Liver (tissue), 9 donors: Measurements from ENCODE around the gene IL18RAP. TPM values are rescaled to one million over a fixed set of nuclear protein-coding genes. Genes with fewer than 3 reads are reported as not detected.

Source experiments
- DNase-seq: peaks from one replicate; pipeline ENCODE4 v3.0.0-alpha.2; 2017; ENCODE audit warnings: low spot score
- H3K27ac ChIP-seq, 2 donors: one replicate each; pipeline ENCODE4 v1.7.0; 2013; ENCODE audit warnings: inconsistent platforms in 2 of 2, low read length in 2 of 2, control low read depth in 1 of 2, low read depth in 1 of 2, mild to moderate bottlenecking in 1 of 2
- H3K27me3 ChIP-seq, 4 donors: one replicate each; pipeline versions ENCODE4 v1.6.1 to v1.7.0; 2013; ENCODE audit warnings: low read length in 3 of 4, inconsistent platforms in 1 of 4, mild to moderate bottlenecking in 1 of 4, moderate library complexity in 1 of 4; ENCODE audit not compliant: control insufficient read depth in 4 of 4, insufficient read depth in 4 of 4
- H3K36me3 ChIP-seq, 4 donors: one replicate each; pipeline versions ENCODE4 v1.6.1 to v1.7.0; 2013; ENCODE audit warnings: low read length in 3 of 4, mild to moderate bottlenecking in 3 of 4, low read depth in 1 of 4, moderate library complexity in 1 of 4; ENCODE audit not compliant: control insufficient read depth in 4 of 4, insufficient read depth in 3 of 4
- H3K4me1 ChIP-seq, 4 donors: one replicate each; pipeline versions ENCODE4 v1.6.1 to v1.7.0; 2013; ENCODE audit warnings: low read length in 3 of 4, mild to moderate bottlenecking in 3 of 4, moderate library complexity in 1 of 4; ENCODE audit not compliant: control insufficient read depth in 4 of 4, insufficient read depth in 4 of 4
- H3K4me3 ChIP-seq, 3 donors: one replicate each; pipeline versions ENCODE4 v1.6.1 to v1.7.0; 2013; ENCODE audit warnings: low read length in 3 of 3, control low read depth in 1 of 3, low read depth in 1 of 3, mild to moderate bottlenecking in 1 of 3
- H3K9ac ChIP-seq, 2 donors: one replicate each; pipeline ENCODE4 v1.7.0; 2013; ENCODE audit warnings: low read length in 2 of 2, mild to moderate bottlenecking in 2 of 2, moderate library complexity in 2 of 2, control low read depth in 1 of 2, low read depth in 1 of 2
- H3K9me3 ChIP-seq, 4 donors: one replicate each; pipeline versions ENCODE4 v1.6.1 to v1.7.0; 2013; ENCODE audit warnings: low read length in 3 of 4; ENCODE audit not compliant: control insufficient read depth in 4 of 4
- EGR1 ChIP-seq, 2 donors: IDR thresholded peaks; 2 replicates each; pipeline ENCODE4 v1.6.1; 2016 to 2018; ENCODE audit warnings: antibody characterized with exemption in 2 of 2, low read depth in 2 of 2
- FOXA1 ChIP-seq: IDR thresholded peaks from 2 replicates; pipeline ENCODE4 v1.6.1; 2016; ENCODE audit warnings: antibody characterized with exemption
- FOXA2 ChIP-seq: IDR thresholded peaks from 2 replicates; pipeline ENCODE4 v1.6.1; 2016; ENCODE audit warnings: antibody characterized with exemption
- GABPA ChIP-seq, 2 donors: IDR thresholded peaks in 1 of 2; conservative IDR thresholded peaks in 1 of 2; 2 replicates each; pipeline ENCODE4 v1.6.1; 2016; ENCODE audit warnings: antibody characterized with exemption in 2 of 2, mild to moderate bottlenecking in 1 of 2, moderate library complexity in 1 of 2
- HNF4A ChIP-seq, 2 donors: conservative IDR thresholded peaks; 2 replicates each; pipeline ENCODE4 v1.6.1; 2016; ENCODE audit warnings: antibody characterized with exemption in 2 of 2, mild to moderate bottlenecking in 2 of 2
- HNF4G ChIP-seq: IDR thresholded peaks from 2 replicates; pipeline ENCODE4 v1.6.1; 2016; ENCODE audit warnings: antibody characterized with exemption
- JUND ChIP-seq, 2 donors: IDR thresholded peaks; 2 replicates each; pipeline ENCODE4 v1.6.1; 2016; ENCODE audit warnings: antibody characterized with exemption in 2 of 2
- NR2F2 ChIP-seq: IDR thresholded peaks from 2 replicates; pipeline ENCODE4 v1.6.1; 2016; ENCODE audit warnings: antibody characterized with exemption
- RAD21 ChIP-seq, 2 donors: IDR thresholded peaks; 2 replicates each; pipeline ENCODE4 v1.6.1; 2016; ENCODE audit warnings: antibody characterized with exemption in 2 of 2, mild to moderate bottlenecking in 2 of 2
- RXRA ChIP-seq, 2 donors: IDR thresholded peaks; 2 replicates each; pipeline ENCODE4 v1.6.1; 2017 to 2018; ENCODE audit warnings: antibody characterized with exemption in 2 of 2, mild to moderate bottlenecking in 1 of 2
- SP1 ChIP-seq: IDR thresholded peaks from 2 replicates; pipeline ENCODE4 v1.6.1; 2018; ENCODE audit warnings: antibody characterized with exemption, mild to moderate bottlenecking
- TAF1 ChIP-seq: conservative IDR thresholded peaks from 2 replicates; pipeline ENCODE4 v1.6.1; 2016; ENCODE audit warnings: antibody characterized with exemption, mild to moderate bottlenecking
- YY1 ChIP-seq: IDR thresholded peaks from 2 replicates; pipeline ENCODE4 v1.6.1; 2016; ENCODE audit warnings: antibody characterized with exemption, mild to moderate bottlenecking
- WGBS: extraction: QIAGEN DNeasy Blood & Tissue Kit; methylation state at CpG from one replicate; pipeline ENCODE4 v1.1.7; 2013; 5-methylcytosine and 5-hydroxymethylcytosine counted together
- polyA plus RNA-seq, 2 donors: library from polyadenylated mRNA; stranded (reverse) in 1 of 2; unstranded in 1 of 2; fragments of 200-250 nt in 1 of 2; fragments of >200 nt in 1 of 2; fragmentation: Nextera tagmentation in 1 of 2; extraction: Ambion mirVana in 1 of 2; gene quantifications; one replicate each; pipeline versions ENCODE4 v1.2.1 to v1.2.3, GENCODE V29; 2013 to 2015
- total RNA-seq, 2 donors: library from RNA; depleted of rRNA; stranded (reverse); fragments of >200 nt; gene quantifications; one replicate each; pipeline ENCODE4 v1.2.3, GENCODE V29; 2014
- TF ChIP-seq, protein P1 (sequence below): IDR thresholded peaks from 2 replicates; pipeline ENCODE4 v1.6.1; 2016; ENCODE audit warnings: antibody characterized with exemption
- TF ChIP-seq, protein P2 (sequence below): IDR thresholded peaks from 2 replicates; pipeline ENCODE4 v1.6.1; 2016; ENCODE audit warnings: antibody characterized with exemption
- TF ChIP-seq, protein P3 (sequence below): IDR thresholded peaks from 2 replicates; pipeline ENCODE4 v1.6.1; 2016; ENCODE audit warnings: antibody characterized with exemption
- TF ChIP-seq, protein P4 (sequence below): IDR thresholded peaks from 2 replicates; pipeline ENCODE4 v1.6.1; 2016; ENCODE audit warnings: antibody characterized with exemption, mild to moderate bottlenecking
- TF ChIP-seq, protein P5 (sequence below): fragments of 150-350 bp; IDR thresholded peaks from 2 replicates; pipeline ENCODE4 v1.5.1; 2017; ENCODE audit warnings: improper control_type of control experiment, low read depth, low read length; ENCODE audit not compliant: missing input control
- donor health status: healthy.
- donor health status: healthy.
- donor health status: healthy.
- donor health status: healthy.
- donor health status: healthy.

Gene IL18RAP
- total and polyA plus RNA-seq, 4 donors = 0.14 to 7.3 (median 1.4) TPM

DNA sequence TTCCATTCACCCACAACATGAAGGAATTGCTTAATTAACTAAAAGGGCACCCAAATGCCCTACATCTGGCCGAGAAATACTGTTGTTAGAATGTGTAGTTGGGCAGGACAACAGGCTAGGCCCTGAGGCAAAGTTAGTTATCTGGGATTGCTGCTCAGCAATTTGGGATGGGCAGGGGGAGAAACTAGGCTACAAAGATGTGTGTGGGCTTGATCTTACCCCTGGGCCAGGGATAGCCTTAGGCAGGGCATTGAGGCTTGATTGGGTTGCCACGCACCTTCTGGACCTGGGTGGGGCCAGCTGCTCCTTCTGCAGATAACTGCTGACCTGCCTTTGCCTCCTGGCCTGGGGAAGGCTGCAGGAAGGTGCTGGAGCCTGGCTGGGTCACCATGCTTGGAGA is 9.4 kb downstream of the IL18RAP start:
- Histone ChIP-seq H3K4me1 (no peaks in the 10 kb centered on the region), H3K36me3 (no peaks in the 10 kb centered on the region)
- 90% methylated on average over 2 of the region's 2 CpGs for WGBS

More for the DNA sequence above, 9.4 kb downstream of the IL18RAP start:
- H3K27ac ChIP-seq = no peak overlapping the region
- TF ChIP-seq YY1 = no peak
- no peak for TF ChIP-seq TAF1
- TF ChIP-seq, protein P1, sequence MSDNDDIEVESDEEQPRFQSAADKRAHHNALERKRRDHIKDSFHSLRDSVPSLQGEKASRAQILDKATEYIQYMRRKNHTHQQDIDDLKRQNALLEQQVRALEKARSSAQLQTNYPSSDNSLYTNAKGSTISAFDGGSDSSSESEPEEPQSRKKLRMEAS = no peak
- no peak for TF ChIP-seq FOXA1
- TF ChIP-seq, protein P2, sequence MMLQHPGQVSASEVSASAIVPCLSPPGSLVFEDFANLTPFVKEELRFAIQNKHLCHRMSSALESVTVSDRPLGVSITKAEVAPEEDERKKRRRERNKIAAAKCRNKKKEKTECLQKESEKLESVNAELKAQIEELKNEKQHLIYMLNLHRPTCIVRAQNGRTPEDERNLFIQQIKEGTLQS = no peak
- no peak for TF ChIP-seq HNF4A (conservative IDR thresholded peaks at IDR 0.05)
- TF ChIP-seq, protein P3, sequence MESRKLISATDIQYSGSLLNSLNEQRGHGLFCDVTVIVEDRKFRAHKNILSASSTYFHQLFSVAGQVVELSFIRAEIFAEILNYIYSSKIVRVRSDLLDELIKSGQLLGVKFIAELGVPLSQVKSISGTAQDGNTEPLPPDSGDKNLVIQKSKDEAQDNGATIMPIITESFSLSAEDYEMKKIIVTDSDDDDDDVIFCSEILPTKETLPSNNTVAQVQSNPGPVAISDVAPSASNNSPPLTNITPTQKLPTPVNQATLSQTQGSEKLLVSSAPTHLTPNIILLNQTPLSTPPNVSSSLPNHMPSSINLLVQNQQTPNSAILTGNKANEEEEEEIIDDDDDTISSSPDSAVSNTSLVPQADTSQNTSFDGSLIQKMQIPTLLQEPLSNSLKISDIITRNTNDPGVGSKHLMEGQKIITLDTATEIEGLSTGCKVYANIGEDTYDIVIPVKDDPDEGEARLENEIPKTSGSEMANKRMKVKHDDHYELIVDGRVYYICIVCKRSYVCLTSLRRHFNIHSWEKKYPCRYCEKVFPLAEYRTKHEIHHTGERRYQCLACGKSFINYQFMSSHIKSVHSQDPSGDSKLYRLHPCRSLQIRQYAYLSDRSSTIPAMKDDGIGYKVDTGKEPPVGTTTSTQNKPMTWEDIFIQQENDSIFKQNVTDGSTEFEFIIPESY = no peak
- TF ChIP-seq, protein P4, sequence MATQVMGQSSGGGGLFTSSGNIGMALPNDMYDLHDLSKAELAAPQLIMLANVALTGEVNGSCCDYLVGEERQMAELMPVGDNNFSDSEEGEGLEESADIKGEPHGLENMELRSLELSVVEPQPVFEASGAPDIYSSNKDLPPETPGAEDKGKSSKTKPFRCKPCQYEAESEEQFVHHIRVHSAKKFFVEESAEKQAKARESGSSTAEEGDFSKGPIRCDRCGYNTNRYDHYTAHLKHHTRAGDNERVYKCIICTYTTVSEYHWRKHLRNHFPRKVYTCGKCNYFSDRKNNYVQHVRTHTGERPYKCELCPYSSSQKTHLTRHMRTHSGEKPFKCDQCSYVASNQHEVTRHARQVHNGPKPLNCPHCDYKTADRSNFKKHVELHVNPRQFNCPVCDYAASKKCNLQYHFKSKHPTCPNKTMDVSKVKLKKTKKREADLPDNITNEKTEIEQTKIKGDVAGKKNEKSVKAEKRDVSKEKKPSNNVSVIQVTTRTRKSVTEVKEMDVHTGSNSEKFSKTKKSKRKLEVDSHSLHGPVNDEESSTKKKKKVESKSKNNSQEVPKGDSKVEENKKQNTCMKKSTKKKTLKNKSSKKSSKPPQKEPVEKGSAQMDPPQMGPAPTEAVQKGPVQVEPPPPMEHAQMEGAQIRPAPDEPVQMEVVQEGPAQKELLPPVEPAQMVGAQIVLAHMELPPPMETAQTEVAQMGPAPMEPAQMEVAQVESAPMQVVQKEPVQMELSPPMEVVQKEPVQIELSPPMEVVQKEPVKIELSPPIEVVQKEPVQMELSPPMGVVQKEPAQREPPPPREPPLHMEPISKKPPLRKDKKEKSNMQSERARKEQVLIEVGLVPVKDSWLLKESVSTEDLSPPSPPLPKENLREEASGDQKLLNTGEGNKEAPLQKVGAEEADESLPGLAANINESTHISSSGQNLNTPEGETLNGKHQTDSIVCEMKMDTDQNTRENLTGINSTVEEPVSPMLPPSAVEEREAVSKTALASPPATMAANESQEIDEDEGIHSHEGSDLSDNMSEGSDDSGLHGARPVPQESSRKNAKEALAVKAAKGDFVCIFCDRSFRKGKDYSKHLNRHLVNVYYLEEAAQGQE = no peak
- no peak for TF ChIP-seq FOXA2
- no peak for TF ChIP-seq SP1
- no peak for TF ChIP-seq HNF4G
- TF ChIP-seq, protein P5, sequence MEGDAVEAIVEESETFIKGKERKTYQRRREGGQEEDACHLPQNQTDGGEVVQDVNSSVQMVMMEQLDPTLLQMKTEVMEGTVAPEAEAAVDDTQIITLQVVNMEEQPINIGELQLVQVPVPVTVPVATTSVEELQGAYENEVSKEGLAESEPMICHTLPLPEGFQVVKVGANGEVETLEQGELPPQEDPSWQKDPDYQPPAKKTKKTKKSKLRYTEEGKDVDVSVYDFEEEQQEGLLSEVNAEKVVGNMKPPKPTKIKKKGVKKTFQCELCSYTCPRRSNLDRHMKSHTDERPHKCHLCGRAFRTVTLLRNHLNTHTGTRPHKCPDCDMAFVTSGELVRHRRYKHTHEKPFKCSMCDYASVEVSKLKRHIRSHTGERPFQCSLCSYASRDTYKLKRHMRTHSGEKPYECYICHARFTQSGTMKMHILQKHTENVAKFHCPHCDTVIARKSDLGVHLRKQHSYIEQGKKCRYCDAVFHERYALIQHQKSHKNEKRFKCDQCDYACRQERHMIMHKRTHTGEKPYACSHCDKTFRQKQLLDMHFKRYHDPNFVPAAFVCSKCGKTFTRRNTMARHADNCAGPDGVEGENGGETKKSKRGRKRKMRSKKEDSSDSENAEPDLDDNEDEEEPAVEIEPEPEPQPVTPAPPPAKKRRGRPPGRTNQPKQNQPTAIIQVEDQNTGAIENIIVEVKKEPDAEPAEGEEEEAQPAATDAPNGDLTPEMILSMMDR = no peak
- TF ChIP-seq EGR1 (IDR thresholded peaks at IDR 0.05; ENCODE audit: low read depth in 2 of 2) = no peak
- no peak for TF ChIP-seq RXRA (IDR thresholded peaks at IDR 0.05)
- no peak for TF ChIP-seq RAD21 (IDR thresholded peaks at IDR 0.05)
- TF ChIP-seq GABPA (IDR thresholded peaks at IDR 0.05 in 1 of 2, conservative IDR thresholded peaks at IDR 0.05 in 1 of 2) = no peak
- TF ChIP-seq JUND (IDR thresholded peaks at IDR 0.05) = no peak
- no peak for TF ChIP-seq NR2F2
- no peak for DNase-seq
- no peaks in the 10 kb centered on the region for H3K9me3 ChIP-seq
- H3K4me3 ChIP-seq = no peak overlapping the region
- no peaks in the 10 kb centered on the region for H3K27me3 ChIP-seq
- no peak overlapping the region for H3K9ac ChIP-seq
